DOHH2 (cell line): ENCODE results near the gene SUB1.

Experiments
- CTCF ChIP-seq: fragments of 200-600 bp; sonication (generic); IDR thresholded peaks from one replicate; pipeline ENCODE4 v1.5.1; 2014; ENCODE audit warnings: antibody characterized with exemption, mild to moderate bottlenecking, low read depth, low read length; ENCODE audit not compliant: poor library complexity, severe bottlenecking
- EZH2phosphoT487 ChIP-seq: fragments of 200-600 bp; sonication (generic); IDR thresholded peaks from 2 replicates; pipeline ENCODE4 v1.6.1; 2017; ENCODE audit warnings: borderline replicate concordance, mild to moderate bottlenecking, antibody characterized with exemption, low read length, moderate library complexity, mixed read lengths

- TF ChIP-seq CTCF (no peak), EZH2phosphoT487 (no peak)
Observed at GRCh38 chr5:32602906-32603305, 17.5 kb downstream of the SUB1 start.
